HG03060 (cell line): ENCODE results near the gene RALGPS1.

Experiments used
- ATAC-seq: cut with Tn5 transposase; IDR thresholded peaks from one replicate; pipeline ENCODE4 v1.9.1; 2021; ENCODE audit warnings: low read depth, moderate number of reproducible peaks; ENCODE audit not compliant: unreplicated experiment

The RALGPS1 gene

GRCh38 chr9:127049044-127049443 lies 134.5 kb downstream of the RALGPS1 start:
- ATAC-seq: no peak

DNA sequence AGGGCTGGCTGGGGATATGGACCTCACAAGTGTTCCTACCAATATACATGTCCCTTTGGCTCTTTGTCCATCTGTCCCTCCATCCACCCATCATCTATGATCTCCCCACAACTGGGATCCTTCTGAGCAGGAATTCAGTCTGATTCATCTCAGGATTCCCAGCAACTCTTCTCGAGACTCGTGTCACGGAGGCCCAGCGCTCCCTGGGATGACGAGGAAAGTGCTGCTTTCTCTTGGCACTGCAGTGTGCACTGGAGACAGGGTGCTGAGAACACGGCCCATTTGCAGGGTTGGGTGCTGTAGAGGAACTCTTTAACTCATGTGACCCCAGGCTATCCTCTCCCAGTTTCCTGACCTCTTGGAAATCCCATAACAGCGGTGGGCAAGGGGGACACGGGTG lies 135.0 kb downstream of the RALGPS1 start:
- no peak for ATAC-seq

DNA sequence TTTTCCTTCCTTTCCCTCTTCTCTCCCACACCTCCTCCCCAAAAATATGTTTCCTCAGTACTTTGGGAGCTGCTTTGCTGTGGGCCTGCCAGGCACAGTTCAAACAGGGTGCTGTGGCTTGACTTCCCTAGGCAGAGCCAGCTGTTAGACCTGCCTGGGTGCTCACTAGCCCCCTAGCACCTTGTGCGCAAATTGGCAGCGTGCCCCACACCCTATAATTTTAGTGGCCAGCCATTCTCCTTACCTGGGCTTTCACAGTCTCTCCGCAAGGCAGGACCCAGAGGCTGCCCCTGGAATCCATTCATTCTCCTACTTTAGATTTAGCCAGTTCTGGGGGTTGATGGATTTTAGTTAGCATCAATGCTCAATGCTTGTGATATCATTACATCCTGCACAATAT lies 135.6 kb downstream of the RALGPS1 start:
- ATAC-seq: no peak

DNA sequence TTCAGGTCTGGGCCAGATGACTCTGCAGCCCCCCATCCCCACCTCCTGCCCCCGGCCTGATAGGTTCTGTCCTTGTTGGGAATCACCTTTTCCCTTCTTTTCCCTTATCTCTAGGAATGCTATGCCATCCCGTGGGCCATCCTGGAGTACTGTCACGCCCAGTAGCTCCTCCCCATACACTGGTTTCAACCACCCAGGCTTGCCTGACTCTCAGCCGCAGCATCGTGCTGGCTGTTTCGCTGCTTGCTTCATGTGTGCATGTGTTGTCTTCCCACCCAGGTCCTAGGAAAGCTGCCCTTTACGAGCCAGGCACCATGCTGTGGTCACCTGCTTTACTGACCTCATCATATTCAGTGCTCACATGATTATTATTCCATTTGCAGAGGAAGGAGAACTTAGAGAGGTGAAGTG lies 136.0 kb downstream of the RALGPS1 start:
- ATAC-seq: no peak

DNA sequence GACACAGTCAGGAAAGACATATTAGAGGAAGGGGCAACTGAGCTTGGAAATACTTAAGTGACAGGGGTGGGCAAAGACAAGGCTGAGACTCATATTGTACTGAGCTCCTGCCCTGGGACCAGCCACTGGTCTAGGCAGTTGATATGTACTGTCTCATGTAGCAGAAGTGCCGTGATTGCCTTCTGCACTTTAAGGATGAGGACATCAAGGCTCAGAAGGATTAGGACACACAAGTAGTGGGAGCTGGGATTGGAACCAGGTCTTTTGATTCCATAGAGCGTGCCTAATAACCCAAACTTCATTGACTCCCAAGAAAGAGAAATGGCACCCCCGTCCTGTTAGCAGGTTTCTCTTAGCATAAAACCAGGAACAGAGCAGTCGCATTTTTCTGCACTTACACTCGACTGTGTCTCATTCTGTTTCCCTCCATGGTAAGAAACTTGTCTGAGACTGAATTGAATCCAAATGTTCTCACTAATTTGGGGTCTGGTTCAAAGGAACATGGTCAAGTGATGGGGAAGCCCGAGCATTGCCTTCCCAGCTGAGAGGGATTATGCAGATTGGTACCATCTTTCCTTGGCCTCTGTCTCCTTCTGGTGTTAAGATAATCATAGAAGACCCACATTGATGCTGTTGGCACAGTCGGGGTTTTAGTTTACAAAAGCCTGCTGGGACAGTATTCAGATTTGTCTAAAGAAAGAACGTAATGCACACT lies 137.5 kb downstream of the RALGPS1 start:
- no peak for ATAC-seq

- ATAC-seq: no peak
These were observed 138.7 kb downstream of the RALGPS1 start for GRCh38 chr9:127053057-127053821.

DNA sequence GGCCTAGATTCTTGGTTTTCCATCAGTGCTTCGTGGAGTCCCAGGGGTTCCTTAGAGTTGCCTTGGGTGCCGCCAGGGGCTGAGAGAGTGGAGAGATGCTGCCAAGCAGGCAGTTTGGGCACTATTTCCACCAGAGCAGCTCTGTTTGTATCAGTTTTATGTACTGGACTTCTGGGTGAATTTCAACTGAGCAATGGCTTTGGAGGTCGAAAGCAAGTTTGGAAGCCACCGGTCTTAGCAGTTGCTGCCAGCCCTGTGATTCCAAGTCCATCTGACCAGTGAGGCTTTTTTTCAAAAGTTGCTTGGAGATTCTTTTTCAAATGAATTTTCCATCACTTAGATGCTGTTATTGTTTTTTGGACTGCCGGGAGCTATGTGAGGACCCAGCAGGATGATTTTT lies 139.4 kb downstream of the RALGPS1 start:
- no peak for ATAC-seq

DNA sequence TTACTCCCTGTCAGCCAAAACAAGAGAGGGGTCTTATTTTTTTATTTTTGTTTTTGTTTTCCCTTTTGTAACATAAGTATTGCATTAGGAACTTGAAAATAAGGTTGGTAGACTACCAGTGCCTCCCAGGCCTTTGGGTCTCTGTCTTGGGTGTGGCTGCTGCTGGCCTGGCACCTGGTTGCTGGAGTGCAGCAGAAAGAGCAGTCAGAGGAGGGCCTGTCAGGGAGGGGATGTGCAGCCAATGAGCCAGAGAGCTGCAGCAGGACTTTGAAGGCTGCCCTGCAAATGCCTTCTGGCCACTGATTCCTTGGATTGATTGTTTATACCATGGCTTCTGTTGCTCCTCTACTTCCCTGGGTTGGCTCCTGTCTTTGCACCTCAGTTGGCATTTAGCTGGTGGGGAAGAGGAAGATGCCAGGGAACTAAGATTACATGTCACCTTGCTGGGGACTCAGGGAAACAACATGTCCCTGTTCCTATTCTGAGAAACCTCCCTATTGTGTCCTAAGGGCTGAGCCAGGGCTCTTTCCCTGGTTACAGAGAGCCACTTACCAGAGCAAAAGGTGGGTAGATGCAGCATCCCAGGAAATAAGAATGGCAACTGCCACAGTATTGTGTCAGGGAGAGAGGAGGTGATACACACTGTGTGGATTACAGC lies 141.3 kb downstream of the RALGPS1 start:
- no peak for ATAC-seq

- ATAC-seq: no peak
These were observed 141.9 kb downstream of the RALGPS1 start for GRCh38 chr9:127056446-127056845.

- ATAC-seq: no peak
These were observed 143.5 kb downstream of the RALGPS1 start for GRCh38 chr9:127058011-127058644.

GRCh38 chr9:127058645-127059021 lies 144.1 kb downstream of the RALGPS1 start:
- ATAC-seq: no peak

DNA sequence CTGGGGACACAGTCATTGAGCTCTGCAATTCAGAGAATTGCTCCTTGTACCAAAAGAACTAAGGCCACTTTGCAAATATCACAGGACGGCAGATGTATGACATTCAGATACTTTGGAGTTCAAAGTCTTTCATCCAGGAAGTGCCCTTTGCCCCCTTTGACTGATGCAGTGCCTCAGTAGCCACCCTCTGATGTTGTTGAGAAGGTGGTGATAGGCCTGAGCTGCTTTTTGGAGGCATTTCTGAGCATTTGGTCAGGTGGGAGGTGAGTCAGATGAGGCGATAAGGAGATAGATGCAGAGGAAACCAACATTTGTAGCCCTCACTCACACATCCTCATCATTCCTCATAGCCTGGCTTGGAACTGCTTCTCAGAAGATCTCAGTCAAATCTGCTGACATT lies 144.4 kb downstream of the RALGPS1 start:
- no peak for ATAC-seq

DNA sequence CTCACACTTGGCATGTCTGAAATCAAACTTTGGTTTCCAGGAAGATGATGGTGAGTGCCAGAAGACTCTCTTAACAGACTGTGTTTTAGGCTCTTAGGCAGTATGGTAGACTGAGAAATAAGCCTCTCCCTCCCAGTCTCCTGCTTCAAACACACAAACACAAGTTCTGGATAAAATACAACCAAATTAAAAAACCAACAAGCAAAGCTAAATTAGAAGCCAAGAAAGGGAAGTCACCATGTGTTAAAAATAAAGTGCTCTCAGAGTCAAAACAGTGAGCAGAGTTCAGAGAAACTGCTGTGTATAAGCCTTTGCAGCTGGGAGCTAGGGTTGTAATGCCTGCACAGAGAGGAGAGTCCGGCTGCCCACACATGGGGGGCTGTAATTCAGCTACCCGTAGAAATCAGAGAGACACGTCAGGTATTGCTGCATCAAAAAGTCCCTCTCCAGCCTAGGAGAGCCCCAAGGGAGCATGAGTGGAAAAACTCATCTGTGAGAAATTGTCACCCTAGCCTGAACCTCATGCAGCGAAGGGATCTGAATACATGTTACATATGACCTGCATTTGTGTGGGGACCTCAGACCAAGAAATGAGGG lies 145.3 kb downstream of the RALGPS1 start:
- no peak for ATAC-seq

- ATAC-seq: no peak
These were observed 146.8 kb downstream of the RALGPS1 start for GRCh38 chr9:127061411-127061810.

DNA sequence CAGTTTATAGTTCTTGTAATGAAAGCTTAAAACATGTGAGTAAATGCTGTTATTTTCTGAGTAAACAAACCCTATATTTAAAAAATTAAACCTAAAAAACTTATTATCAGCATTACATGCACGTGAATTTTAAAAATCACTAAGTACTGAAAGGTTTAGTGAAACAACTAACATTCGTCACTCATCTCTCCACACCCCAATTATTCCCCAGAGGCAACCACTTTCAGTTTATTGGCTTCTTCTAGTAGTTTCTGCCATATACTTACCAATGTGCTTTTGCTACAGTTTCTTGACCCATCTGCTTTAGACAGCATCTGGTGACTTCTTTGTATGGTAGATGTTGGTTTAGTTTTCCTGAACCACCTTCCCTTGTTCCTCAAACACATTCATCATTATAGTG lies 149.8 kb downstream of the RALGPS1 start:
- ATAC-seq: no peak

GRCh38 chr9:127065592-127065991 lies 151.0 kb downstream of the RALGPS1 start:
- no peak for ATAC-seq

- no peak for ATAC-seq
These were observed 151.7 kb downstream of the RALGPS1 start for GRCh38 chr9:127066060-127066850.

DNA sequence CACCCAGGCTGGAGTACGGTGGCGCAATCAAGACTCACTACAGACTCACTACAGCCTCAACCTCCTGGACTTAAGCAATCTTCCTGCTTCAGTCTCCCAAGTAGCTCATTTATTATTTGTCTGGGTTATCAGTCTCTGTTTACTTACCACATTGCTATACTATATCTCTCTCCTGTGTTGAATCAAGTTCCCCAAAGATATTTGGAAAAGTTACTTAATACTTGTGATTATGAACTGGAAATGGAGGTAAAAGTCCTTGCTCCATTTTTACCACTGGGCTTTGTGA lies 152.2 kb downstream of the RALGPS1 start:
- ATAC-seq: no peak

- ATAC-seq: no peak
These were observed 153.1 kb downstream of the RALGPS1 start for GRCh38 chr9:127067603-127068220.
